DOHH2 (cell line): ENCODE results near the gene SLC6A8.

Experiments
- H3F3A ChIP-seq: fragments of 200-600 bp; sonication (generic), shearing (Covaris generic); 2 replicates; pipeline ENCODE4 v1.6.0; 2016; ENCODE audit warnings: antibody characterized with exemption, mild to moderate bottlenecking; ENCODE audit not compliant: control insufficient read depth, insufficient read depth
- H3K27ac ChIP-seq: fragments of 200-600 bp; sonication (generic); 2 replicates; pipeline ENCODE4 v1.5.1; 2014; ENCODE audit warnings: low read depth, mild to moderate bottlenecking, low read length, moderate library complexity
- H3K27me3 ChIP-seq: fragments of 200-600 bp; sonication (generic); 2 replicates; pipeline ENCODE4 v1.6.1; 2014; ENCODE audit warnings: mild to moderate bottlenecking, low read length, mixed read lengths; ENCODE audit not compliant: control insufficient read depth
- H3K36me3 ChIP-seq: fragments of 200-600 bp; sonication (generic); 2 replicates; pipeline ENCODE4 v1.6.1; 2014; ENCODE audit warnings: mild to moderate bottlenecking, low read length, moderate library complexity, mixed read lengths; ENCODE audit not compliant: control insufficient read depth
- H3K4me1 ChIP-seq: fragments of 200-600 bp; sonication (generic); 2 replicates; pipeline ENCODE4 v1.6.1; 2014; ENCODE audit warnings: mild to moderate bottlenecking, low read length, mixed read lengths; ENCODE audit not compliant: control insufficient read depth
- H3K4me2 ChIP-seq: fragments of 200-600 bp; sonication (generic); 2 replicates; pipeline ENCODE4 v1.6.0; 2014; ENCODE audit warnings: mild to moderate bottlenecking, low read length, moderate library complexity
- H3K4me3 ChIP-seq: fragments of 200-600 bp; sonication (generic); 2 replicates; pipeline ENCODE4 v1.5.1; 2014; ENCODE audit warnings: mild to moderate bottlenecking, low read length, mixed read lengths
- H3K79me2 ChIP-seq: fragments of 200-600 bp; sonication (generic); 2 replicates; pipeline ENCODE4 v1.6.1; 2014; ENCODE audit warnings: mild to moderate bottlenecking, low read length, mixed read lengths; ENCODE audit not compliant: control insufficient read depth
- H3K9me2 ChIP-seq: fragments of 200-600 bp; sonication (generic); replicated peaks from 2 replicates; pipeline ENCODE4 v1.6.1; 2014; ENCODE audit warnings: mild to moderate bottlenecking, low read length, mixed read lengths; ENCODE audit not compliant: control insufficient read depth
- H3K9me3 ChIP-seq: fragments of 200-600 bp; sonication (generic); 2 replicates; pipeline ENCODE4 v1.6.1; 2014; ENCODE audit warnings: antibody characterized with exemption, low read length, mixed read lengths; ENCODE audit not compliant: control insufficient read depth, insufficient read depth
- H4K20me1 ChIP-seq: fragments of 200-600 bp; sonication (generic); 2 replicates; pipeline ENCODE4 v1.6.0; 2014; ENCODE audit warnings: low read depth, mild to moderate bottlenecking, antibody characterized with exemption, low read length, moderate library complexity; ENCODE audit not compliant: control insufficient read depth, insufficient read depth
- EZH2phosphoT487 ChIP-seq: fragments of 200-600 bp; sonication (generic); IDR thresholded peaks from 2 replicates; pipeline ENCODE4 v1.6.1; 2017; ENCODE audit warnings: borderline replicate concordance, mild to moderate bottlenecking, antibody characterized with exemption, low read length, moderate library complexity, mixed read lengths
- TF ChIP-seq, protein P1 (sequence below): fragments of 200-600 bp; sonication (generic); IDR thresholded peaks from one replicate; pipeline ENCODE4 v1.5.1; 2014; ENCODE audit warnings: antibody characterized with exemption, mild to moderate bottlenecking, low read depth, low read length; ENCODE audit not compliant: poor library complexity, severe bottlenecking

Gene SLC6A8

DNA sequence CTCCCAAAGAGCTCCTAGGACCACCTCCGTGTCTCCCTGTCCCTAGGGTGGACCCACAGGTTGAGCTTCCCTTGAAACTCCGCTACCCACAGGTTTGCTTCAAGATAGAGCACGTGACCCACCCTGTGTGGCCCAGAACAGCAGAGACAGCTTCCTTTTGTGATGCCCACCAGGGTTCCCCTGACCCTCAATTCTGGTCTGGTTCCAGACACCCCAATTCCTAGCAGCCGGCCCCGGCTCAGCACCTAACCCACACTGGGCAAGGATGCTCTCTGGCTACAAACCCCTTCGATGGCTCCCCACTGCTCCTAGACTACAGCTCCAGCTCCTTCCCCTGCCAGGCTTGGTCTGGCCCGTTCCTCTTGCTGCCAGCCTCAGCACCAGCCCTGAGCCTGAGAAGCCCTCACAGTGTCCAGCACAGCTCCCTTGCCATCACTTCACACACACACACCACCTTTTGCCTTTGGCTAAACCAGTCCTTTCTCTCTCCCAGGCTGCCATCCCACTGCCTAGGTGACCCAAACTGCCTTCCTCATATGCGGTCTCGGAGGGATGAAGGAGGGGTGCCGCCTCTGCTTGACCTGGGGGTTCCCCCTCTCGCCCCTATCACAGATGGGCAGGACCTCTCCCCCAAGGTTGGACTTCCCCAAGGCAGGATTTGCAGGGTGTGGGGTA, 20.3 kb upstream of the SLC6A8 start:
- H3K79me2 ChIP-seq: no peaks in the 10 kb centered on the region
- H3K4me3 ChIP-seq: no peak overlapping the region
- H4K20me1 ChIP-seq: no peaks in the 10 kb centered on the region
- H3K4me1 ChIP-seq: no peaks in the 10 kb centered on the region
- no peaks in the 10 kb centered on the region for H3F3A ChIP-seq
- H3K4me2 ChIP-seq: 0 out of 2 replicates have a peak overlapping the region, but pooled peaks have one; percentile 14
- H3K36me3 ChIP-seq: no peaks in the 10 kb centered on the region
- H3K9me3 ChIP-seq: no peaks in the 10 kb centered on the region
- no peaks in the 10 kb centered on the region for H3K27me3 ChIP-seq
- no peaks in the 10 kb centered on the region for H3K9me2 ChIP-seq
- TF ChIP-seq EZH2phosphoT487: no peak
- TF ChIP-seq, protein P1, sequence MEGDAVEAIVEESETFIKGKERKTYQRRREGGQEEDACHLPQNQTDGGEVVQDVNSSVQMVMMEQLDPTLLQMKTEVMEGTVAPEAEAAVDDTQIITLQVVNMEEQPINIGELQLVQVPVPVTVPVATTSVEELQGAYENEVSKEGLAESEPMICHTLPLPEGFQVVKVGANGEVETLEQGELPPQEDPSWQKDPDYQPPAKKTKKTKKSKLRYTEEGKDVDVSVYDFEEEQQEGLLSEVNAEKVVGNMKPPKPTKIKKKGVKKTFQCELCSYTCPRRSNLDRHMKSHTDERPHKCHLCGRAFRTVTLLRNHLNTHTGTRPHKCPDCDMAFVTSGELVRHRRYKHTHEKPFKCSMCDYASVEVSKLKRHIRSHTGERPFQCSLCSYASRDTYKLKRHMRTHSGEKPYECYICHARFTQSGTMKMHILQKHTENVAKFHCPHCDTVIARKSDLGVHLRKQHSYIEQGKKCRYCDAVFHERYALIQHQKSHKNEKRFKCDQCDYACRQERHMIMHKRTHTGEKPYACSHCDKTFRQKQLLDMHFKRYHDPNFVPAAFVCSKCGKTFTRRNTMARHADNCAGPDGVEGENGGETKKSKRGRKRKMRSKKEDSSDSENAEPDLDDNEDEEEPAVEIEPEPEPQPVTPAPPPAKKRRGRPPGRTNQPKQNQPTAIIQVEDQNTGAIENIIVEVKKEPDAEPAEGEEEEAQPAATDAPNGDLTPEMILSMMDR: no peak
- H3K27ac ChIP-seq: no peak overlapping the region

DNA sequence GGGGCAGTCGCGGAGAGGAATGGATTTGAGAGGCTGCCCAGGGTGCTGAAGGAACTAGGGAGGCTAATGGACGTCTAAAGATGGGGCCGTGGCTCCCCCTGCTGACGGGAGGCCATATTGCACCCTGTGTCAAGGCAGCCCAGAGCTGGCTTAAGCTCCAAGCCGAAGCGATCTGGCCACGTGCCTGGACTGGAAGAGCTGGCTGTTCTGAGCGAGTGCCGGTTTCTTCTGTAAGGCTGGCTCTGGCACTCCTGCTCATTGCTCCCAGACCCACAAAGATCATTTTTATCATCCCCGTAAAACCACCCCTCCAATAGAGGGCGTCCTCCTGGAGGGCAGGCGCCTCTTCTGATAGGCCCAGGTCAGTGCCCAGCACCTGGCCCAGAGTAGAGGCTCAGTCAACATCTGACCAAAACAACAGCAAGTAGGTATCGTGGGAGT, 19.8 kb upstream of the SLC6A8 start:
- Histone ChIP-seq H3K4me2 (0 out of 2 replicates have a peak overlapping the region, but pooled peaks have one; percentile 14), H3K4me3 (no peak overlapping the region)

DNA sequence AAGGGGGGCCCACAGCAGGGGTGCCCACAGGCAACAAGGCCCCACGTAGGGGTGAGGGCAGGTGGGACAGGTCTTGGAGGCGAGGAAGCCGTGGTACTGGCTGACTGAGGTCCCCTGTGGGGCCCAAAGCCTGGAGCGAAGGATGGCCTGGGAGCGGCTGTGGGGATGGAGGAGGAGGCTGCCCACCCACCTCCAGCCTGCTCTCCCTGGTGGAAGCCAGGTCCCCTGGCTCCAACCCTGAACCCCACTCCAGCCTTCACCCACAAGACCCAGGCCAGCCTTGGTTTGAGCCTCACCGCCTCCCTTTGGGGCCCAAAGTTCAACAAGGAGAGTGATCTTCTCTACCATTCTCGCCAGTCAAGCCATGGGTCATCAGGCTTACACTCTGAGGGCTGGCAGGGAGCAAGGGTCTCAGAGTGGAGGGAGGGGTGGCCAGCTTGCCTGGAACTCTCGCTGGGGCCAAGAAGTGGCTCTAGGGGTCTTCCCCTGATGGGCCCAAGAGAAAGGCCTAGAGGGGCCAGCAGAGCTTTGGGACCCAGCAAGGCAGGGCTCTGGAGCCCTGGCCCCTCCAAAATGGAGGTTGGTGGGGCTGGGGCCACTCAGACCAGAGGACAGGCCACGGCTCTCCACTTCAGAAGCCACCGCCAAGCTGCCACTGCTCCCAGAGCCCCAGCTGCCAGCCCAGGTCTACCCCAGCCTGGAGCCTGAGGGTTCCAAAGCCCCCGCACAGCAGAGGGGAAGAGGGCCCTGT, 19.1 kb upstream of the SLC6A8 start:
- Histone ChIP-seq H3K27me3 (no peaks in the 10 kb centered on the region), H4K20me1 (no peaks in the 10 kb centered on the region), H3K9me2 (no peaks in the 10 kb centered on the region), H3K9me3 (no peaks in the 10 kb centered on the region), H3K36me3 (no peaks in the 10 kb centered on the region), H3F3A (no peaks in the 10 kb centered on the region), H3K4me3 (no peak overlapping the region), H3K27ac (no peak overlapping the region), H3K79me2 (no peaks in the 10 kb centered on the region), H3K4me1 (no peaks in the 10 kb centered on the region), H3K4me2 (no peak overlapping the region)
- no peak for TF ChIP-seq EZH2phosphoT487
- TF ChIP-seq, protein P1: no peak

More for the DNA sequence above, 19.8 kb upstream of the SLC6A8 start:
- no peaks in the 10 kb centered on the region for H3K79me2 ChIP-seq
- no peaks in the 10 kb centered on the region for H3K4me1 ChIP-seq
- no peaks in the 10 kb centered on the region for H4K20me1 ChIP-seq
- H3K27me3 ChIP-seq: no peaks in the 10 kb centered on the region
- TF ChIP-seq EZH2phosphoT487: no peak
- TF ChIP-seq, protein P1: peak; percentile 86
- H3K9me2 ChIP-seq: no peaks in the 10 kb centered on the region
- H3F3A ChIP-seq: no peaks in the 10 kb centered on the region
- no peak overlapping the region for H3K27ac ChIP-seq
- H3K36me3 ChIP-seq: no peaks in the 10 kb centered on the region
- H3K9me3 ChIP-seq: no peaks in the 10 kb centered on the region
